Muscle layer of colon (tissue), 2 donors: ENCODE measurements around the gene PIGS.

Experiments used
- H3K27ac ChIP-seq: one replicate; pipeline ENCODE4 v1.7.0; 2013; ENCODE audit warnings: low read depth, mild to moderate bottlenecking, low read length, moderate library complexity
- H3K27me3 ChIP-seq, 2 donors: one replicate each; pipeline ENCODE4 v1.7.0; 2013; ENCODE audit warnings: low read length in 2 of 2, mild to moderate bottlenecking in 2 of 2; ENCODE audit not compliant: insufficient read depth in 2 of 2, control insufficient read depth in 1 of 2
- H3K36me3 ChIP-seq: one replicate; pipeline ENCODE4 v1.7.0; 2013; ENCODE audit warnings: mild to moderate bottlenecking, low read length; ENCODE audit not compliant: insufficient read depth
- H3K4me1 ChIP-seq: one replicate; pipeline ENCODE4 v1.7.0; 2013; ENCODE audit warnings: mild to moderate bottlenecking, low read length; ENCODE audit not compliant: insufficient read depth
- H3K4me3 ChIP-seq, 2 donors: one replicate each; pipeline ENCODE4 v1.7.0; 2013; ENCODE audit warnings: low read length in 2 of 2, low read depth in 1 of 2, mild to moderate bottlenecking in 1 of 2, moderate library complexity in 1 of 2
- H3K9ac ChIP-seq: one replicate; pipeline ENCODE4 v1.7.0; 2013; ENCODE audit warnings: low read length
- H3K9me3 ChIP-seq: one replicate; pipeline ENCODE4 v1.7.0; 2013; ENCODE audit warnings: mild to moderate bottlenecking, low read length
- donor health status: abdominal sarcoma.
- donor health status: Adenocarcinoma of cecum.

PIGS gene

DNA sequence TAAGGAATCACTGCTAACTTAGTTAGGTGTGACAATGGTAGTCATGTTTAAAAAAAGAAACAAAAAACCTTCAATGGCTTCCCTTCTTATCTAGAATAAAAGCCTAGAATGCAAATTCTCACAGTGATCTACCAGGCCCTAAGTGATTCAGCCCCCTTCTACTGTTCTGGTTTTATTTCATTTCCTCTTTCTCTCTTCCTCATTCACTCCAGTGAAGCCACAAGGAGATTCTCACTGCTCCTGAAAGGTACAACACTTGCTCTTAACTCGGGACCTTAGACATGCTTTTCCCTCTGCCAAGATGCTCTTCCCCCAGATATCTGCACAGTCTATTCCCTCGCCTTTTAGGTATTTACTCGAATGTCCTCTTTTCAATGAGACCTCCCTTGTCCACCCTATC, 3.7 kb downstream of the PIGS start:
- Histone ChIP-seq H3K4me3 (no peak overlapping the region), H3K4me1 (peaks cover 7% of the 10 kb centered on the region)

DNA sequence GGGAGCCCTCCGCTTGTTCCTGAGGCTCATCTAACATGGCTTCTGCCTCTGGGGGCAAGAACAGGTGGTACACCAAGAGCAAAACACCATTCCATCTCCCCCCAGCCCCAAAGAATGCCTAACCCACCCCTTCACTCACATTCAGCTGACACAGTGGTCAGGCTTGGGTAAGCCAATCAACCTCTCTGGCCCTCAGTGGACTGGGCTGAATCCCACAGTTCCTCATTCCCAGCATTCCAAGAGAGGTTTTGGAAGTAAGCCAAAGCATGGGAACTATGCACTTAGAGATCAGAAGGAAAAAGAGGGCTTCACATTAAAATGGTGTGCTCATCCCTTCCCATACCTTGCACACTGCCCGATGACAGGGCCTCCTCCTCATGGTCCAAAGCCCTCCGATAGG, 7.8 kb downstream of the PIGS start:
- Histone ChIP-seq H3K36me3 (peaks cover 29% of the 10 kb centered on the region), H3K27ac (no peak overlapping the region)

More for the DNA sequence above, 3.7 kb downstream of the PIGS start:
- Histone ChIP-seq H3K9ac (no peak overlapping the region), H3K27me3 (no peaks in the 10 kb centered on the region), H3K27ac (no peak overlapping the region), H3K36me3 (peaks cover 15% of the 10 kb centered on the region), H3K9me3 (no peaks in the 10 kb centered on the region)

DNA sequence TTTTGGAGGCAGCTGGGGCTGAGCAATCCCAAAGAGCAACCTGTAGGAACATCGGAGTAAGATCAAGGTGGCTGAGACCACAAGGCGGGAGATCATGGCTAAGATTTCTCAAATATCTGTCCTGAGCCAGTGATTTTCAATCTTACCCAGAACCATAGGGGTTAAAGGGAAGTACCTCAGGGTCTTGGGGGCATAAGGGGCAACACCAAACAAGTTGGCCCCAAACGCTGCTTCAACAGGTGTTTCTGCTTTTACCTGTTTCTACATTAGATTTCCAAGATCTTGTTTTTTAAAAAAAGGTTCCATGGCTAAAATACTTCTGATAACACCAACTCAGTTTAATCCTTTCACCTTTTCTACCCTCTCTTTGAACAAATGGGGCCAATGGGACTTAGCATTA, 16.3 kb downstream of the PIGS start:
- Histone ChIP-seq H3K9ac (no peak overlapping the region), H3K36me3 (peaks cover 53% of the 10 kb centered on the region), H3K27me3 (no peaks in the 10 kb centered on the region), H3K4me3 (no peak overlapping the region), H3K27ac (no peak overlapping the region), H3K4me1 (peaks cover 12% of the 10 kb centered on the region), H3K9me3 (no peaks in the 10 kb centered on the region)

More for the DNA sequence above, 7.8 kb downstream of the PIGS start:
- Histone ChIP-seq H3K4me3 (no peak overlapping the region), H3K27me3 (no peaks in the 10 kb centered on the region), H3K9ac (no peak overlapping the region), H3K9me3 (no peaks in the 10 kb centered on the region), H3K4me1 (no peaks in the 10 kb centered on the region)

DNA sequence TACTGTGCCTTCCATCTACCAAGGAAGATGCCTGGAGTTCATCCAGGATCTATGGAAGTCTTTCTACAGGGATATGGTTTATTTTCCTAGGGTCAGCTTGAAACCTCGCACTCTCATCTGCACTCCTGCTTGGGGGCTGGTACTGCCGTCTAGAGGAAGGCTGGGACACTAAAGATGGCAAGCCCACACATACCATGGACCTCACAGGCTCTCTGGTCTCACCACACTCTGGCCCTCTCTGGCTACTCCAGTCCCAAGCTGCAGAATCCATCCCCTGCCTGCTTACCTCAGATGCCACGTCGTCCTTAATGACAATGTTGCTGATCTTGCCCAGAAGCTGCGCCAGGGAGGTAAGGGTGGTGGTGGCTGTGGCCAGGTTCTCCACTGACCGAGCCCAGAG, 16.8 kb downstream of the PIGS start:
- Histone ChIP-seq H3K4me3 (no peak overlapping the region), H3K27ac (no peak overlapping the region), H3K27me3 (no peaks in the 10 kb centered on the region), H3K36me3 (peaks cover 48% of the 10 kb centered on the region), H3K9ac (no peak overlapping the region), H3K9me3 (no peaks in the 10 kb centered on the region), H3K4me1 (peaks cover 12% of the 10 kb centered on the region)

GRCh38 chr17:28553000-28553505, 18.3 kb downstream of the PIGS start:
- Histone ChIP-seq H3K27ac (no peak overlapping the region), H3K27me3 (no peaks in the 10 kb centered on the region), H3K4me3 (peak overlapping the region; percentile 7 to 42), H3K4me1 (peaks cover 16% of the 10 kb centered on the region), H3K9me3 (no peaks in the 10 kb centered on the region), H3K36me3 (peaks cover 47% of the 10 kb centered on the region), H3K9ac (no peak overlapping the region)

DNA sequence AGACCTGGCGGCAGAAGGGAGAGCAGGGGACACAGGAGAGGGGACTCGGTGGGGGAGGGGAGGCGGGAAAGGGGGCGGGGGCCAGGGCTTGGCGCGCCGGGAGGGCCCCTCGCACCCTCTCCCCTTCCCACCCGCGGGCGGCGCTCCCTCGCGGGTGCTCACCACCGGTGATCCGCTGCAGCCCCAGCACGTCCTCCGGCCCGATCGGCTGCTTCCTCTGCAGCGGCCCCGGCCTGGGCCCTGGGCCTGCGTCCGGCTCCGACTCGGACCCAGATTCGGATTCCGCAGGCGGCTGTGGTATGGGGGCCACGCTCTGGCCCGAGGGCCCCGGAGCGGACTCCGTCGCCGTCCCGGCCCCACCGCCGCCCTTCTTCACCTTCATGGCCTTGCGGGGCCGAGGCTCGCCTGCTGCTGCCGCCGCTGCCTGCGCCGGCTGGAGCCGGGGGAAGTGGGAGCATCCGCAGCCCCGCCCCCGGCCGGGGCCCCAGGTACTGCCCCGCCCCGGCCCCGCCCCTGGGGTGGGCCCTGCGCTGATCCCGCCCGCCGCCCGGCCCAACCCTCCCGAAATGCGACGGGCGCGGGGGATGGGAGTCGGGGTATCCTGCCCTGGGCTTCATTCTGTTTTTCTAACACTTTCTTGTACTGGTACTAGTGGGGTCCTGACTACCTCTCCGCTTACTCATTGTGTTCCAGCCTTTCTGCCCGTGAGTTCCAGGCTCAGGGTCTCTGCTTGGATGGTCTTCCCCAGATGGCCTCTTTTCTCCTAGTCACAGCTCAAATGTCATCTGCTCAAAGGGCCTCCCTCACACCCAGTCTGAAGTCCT, 18.9 kb downstream of the PIGS start, which contains the start of gene UNC119:
UNC119 (minus strand) TSS at position 449 of the 824 bp plus-strand sequence; CDS start at position 382, 67 bp downstream.
- Histone ChIP-seq H3K4me3 (peak within 1 kb of the TSS; percentile 63 to 77), H3K27ac (no peak within 1 kb of the TSS), H3K9ac (no peak within 1 kb of the TSS), H3K36me3 (peaks cover 41% of the 10 kb centered on the region), H3K9me3 (no peaks in the 10 kb centered on the region), H3K4me1 (peaks cover 16% of the 10 kb centered on the region), H3K27me3 (no peaks in the 10 kb centered on the region)

- Histone ChIP-seq H3K36me3 (peaks cover 33% of the 10 kb centered on the region), H3K27ac (no peak overlapping the region), H3K9ac (no peak overlapping the region), H3K27me3 (no peaks in the 10 kb centered on the region), H3K4me1 (peaks cover 16% of the 10 kb centered on the region), H3K9me3 (no peaks in the 10 kb centered on the region), H3K4me3 (peak overlapping the region; percentile 63 to 77)
Measured at GRCh38 chr17:28551421-28552175, 19.7 kb downstream of the PIGS start.

- Histone ChIP-seq H3K9me3 (no peaks in the 10 kb centered on the region), H3K27ac (no peak overlapping the region)
Measured at GRCh38 chr17:28550858-28551257, 20.5 kb downstream of the PIGS start.

DNA sequence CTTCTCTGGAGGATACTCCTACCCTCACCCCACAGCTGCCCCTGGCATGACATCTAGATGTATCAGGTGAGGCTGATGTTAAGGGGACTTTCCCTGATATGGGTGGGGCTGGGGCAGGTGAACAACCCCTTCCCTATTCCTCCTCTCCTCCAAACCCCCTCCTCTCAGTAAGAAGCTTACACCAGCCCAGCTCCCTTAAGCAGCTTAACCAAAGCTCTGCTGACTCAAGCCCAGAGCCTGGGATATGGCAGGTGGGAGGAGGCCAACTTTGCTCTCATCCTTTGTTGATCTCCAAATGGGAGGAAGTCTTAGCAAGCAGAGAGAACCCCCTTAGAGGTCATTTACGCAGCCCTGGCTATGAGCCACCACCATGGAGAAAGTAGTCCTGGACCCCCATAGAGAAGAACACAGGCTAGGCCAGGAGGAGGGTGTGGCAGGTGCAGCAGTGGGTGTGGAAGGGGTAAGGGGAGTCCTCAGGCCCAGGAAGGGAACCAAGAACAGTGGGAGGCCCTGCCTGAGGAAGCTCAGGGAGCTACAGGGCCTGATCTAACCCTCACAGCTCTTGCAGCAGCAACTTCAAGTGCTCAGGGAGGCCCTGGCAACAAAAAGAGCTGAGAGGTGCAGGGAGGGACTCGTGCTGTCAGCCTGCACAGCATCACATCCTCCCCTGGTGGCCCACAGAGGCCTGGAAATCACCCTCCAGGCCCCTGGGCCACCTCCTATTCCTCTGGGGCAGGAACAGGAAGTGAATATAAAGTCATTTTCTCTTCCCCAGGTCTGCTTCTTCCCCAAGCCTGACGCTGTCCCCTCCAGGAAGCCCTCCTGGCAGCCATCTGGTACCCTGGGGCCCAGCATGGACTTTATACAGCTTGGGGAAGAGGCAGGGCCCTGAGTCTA, 21.8 kb downstream of the PIGS start:
- no peak overlapping the region for H3K4me3 ChIP-seq
- H3K27ac ChIP-seq: no peak overlapping the region
- H3K4me1 ChIP-seq: peaks cover 16% of the 10 kb centered on the region
- H3K27me3 ChIP-seq: no peaks in the 10 kb centered on the region
- no peaks in the 10 kb centered on the region for H3K9me3 ChIP-seq
- no peak overlapping the region for H3K9ac ChIP-seq
- H3K36me3 ChIP-seq: peaks cover 13% of the 10 kb centered on the region

More at GRCh38 chr17:28550858-28551257, 20.5 kb downstream of the PIGS start:
- peaks cover 16% of the 10 kb centered on the region for H3K4me1 ChIP-seq
- no peak overlapping the region for H3K9ac ChIP-seq
- no peaks in the 10 kb centered on the region for H3K27me3 ChIP-seq
- no peak overlapping the region for H3K4me3 ChIP-seq
- H3K36me3 ChIP-seq: peaks cover 26% of the 10 kb centered on the region

- peaks cover 16% of the 10 kb centered on the region for H3K4me1 ChIP-seq
- H3K27ac ChIP-seq: no peak overlapping the region
- H3K9ac ChIP-seq: no peak overlapping the region
- H3K36me3 ChIP-seq: peaks cover 4% of the 10 kb centered on the region
- no peak overlapping the region for H3K4me3 ChIP-seq
- H3K9me3 ChIP-seq: no peaks in the 10 kb centered on the region
- no peaks in the 10 kb centered on the region for H3K27me3 ChIP-seq
Measured at GRCh38 chr17:28548417-28549130, 22.8 kb downstream of the PIGS start.
